ENCODE data around the gene AK4.

The AK4 gene

DNA sequence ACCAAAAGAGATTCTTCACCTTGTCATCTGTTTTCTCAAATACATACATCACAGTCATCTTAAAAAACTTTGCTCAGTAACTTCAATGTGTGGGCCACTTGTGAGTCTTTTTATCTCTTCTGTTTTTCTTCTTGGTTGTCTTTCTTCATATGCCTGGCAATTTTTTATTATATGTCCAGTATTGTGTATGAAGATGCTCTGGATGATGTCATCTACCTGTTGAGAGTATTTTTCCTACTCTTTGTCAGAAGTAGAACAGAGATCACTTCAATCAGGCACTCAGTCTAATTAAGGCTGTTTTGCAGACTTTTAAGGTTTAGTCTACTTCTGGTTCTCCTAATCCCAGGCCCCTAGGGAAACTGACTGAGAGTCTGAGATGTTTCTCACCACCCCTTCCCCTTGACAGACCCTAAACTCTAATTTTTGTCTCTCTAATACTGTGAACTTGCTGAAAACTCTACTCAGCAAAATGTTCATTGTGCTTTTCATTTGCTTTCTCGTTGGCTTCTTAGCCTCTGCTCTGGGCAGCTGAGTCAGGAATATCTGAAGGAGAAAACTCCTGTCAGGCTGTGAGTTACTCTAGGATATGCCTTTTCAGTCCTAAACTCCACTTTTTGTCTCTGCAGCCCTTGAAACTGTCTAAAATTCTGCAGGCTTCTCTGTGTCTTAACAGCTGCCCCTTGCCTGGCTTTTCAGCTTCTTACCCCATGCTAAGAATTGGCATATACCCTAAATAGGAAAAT, 128.4 kb downstream of the AK4 start:
- DNase-seq (ENCODE audit: extremely low read depth, low read depth), result no peak
- TF ChIP-seq, protein P1, sequence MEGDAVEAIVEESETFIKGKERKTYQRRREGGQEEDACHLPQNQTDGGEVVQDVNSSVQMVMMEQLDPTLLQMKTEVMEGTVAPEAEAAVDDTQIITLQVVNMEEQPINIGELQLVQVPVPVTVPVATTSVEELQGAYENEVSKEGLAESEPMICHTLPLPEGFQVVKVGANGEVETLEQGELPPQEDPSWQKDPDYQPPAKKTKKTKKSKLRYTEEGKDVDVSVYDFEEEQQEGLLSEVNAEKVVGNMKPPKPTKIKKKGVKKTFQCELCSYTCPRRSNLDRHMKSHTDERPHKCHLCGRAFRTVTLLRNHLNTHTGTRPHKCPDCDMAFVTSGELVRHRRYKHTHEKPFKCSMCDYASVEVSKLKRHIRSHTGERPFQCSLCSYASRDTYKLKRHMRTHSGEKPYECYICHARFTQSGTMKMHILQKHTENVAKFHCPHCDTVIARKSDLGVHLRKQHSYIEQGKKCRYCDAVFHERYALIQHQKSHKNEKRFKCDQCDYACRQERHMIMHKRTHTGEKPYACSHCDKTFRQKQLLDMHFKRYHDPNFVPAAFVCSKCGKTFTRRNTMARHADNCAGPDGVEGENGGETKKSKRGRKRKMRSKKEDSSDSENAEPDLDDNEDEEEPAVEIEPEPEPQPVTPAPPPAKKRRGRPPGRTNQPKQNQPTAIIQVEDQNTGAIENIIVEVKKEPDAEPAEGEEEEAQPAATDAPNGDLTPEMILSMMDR (IDR thresholded peaks at IDR 0.05; ENCODE audit: low read depth, low read length), result no peak

DNA sequence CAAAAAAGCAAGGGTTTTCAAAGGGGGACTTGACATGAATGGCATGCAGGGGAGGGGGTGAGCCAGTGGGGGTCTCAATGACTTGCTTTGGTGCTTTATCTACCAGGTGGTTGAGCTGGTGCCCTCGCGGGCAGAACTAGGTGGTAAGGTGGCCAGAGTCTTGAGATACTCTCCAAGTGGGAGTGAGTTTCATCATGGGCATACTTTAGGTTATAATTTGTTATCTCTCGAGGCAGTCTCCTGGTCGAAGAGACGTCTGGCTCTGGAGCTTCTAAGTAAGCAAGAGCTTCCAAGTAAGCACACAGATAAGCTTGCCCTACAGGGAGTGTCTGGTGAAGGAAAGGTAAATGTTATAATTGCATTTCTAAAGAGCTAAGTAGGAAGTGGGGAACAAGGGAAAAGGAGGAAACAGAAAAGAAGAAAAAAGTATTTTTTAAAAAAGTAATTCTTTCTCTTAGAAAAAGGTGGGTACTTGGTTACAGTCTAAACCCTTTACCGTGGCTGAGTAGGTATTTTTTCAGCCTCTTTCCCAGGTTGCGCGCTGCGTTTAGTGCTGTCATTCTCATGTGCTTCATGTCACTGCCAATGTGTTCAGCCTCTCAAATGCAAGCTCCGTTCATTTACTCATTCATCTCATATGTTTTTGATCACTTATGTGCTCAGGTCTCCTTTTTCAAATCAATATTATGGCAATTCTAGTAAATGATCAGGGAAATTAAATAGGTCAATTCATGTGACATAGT, 129.8 kb downstream of the AK4 start:
- no peak for DNase-seq (ENCODE audit: extremely low read depth, low read depth)
- TF ChIP-seq, protein P1 (IDR thresholded peaks at IDR 0.05; ENCODE audit: low read depth, low read length), result no peak

DNA sequence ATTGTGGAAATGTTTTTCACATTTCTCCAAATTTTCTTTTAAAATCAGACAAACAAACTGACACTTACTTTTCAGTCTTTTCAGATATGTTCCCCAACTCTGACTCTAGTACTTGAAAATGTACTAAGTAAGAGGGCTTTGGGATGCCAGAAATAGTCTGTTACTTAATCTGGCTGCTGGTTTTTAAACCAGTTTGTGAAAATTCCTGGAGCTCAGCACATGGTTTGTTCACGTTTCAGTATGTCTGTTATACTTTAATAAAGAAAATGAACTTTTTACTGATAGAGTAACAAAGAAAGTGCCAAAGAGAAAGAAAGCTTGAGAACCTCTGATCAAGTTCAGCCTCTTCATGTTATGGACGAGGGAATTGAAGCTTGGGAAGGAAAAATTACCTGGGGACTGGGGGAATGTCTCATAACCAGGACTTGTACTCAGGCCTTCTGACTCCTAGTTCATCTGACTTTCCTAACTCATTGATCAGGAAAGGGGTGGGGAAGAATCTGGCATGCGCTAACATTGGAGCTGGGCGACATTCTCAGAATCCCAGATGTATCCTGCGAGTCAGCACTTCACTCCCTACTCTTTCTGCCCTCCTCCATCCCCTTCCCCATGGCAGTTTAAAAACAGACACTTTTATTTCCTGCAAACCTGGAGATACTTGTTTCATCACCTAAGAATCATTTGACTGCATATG, 130.5 kb downstream of the AK4 start:
- TF ChIP-seq, protein P1 (IDR thresholded peaks at IDR 0.05; ENCODE audit: low read depth, low read length), result no peak

GRCh38 chr1:65279070-65279779, 131.2 kb downstream of the AK4 start:
- no peak for DNase-seq (ENCODE audit: extremely low read depth, low read depth)
- TF ChIP-seq, protein P1 (IDR thresholded peaks at IDR 0.05; ENCODE audit: low read depth, low read length), result no peak

More for the DNA sequence above, 130.5 kb downstream of the AK4 start:
- DNase-seq (ENCODE audit: extremely low read depth, low read depth), result no peak

Data from AG09319 (cell line).